GM10248 (cell line): ENCODE measurements around the gene NOP53.
"Not testable (repeated sequence)": the region's sequence is repeated elsewhere in the genome, so short reads cannot be mapped to it uniquely, and the experiment has no call there.

Source experiments
- CTCF ChIA-PET: fragments of 300-600 bp; sonication (Branson Sonifier 250); formaldehyde crosslinking; extraction: SDS; loops from one replicate; lab custom pipeline; 2021; ENCODE audit warnings: antibody characterized with exemption; lab: Yijun Ruan, JAX
- POLR2A ChIA-PET: fragments of 350-650 bp; sonication (Branson Sonifier 250); formaldehyde crosslinking; extraction: SDS; loops from one replicate; lab custom pipeline; 2020; ENCODE audit warnings: antibody characterized with exemption; lab: Yijun Ruan, JAX
- DNase-seq: peaks from one replicate; pipeline ENCODE4 v3.0.0; 2012; ENCODE audit errors: extremely low spot score
- TF ChIP-seq, protein P1 (sequence below): IDR thresholded peaks from 2 replicates; pipeline ENCODE4 v1.5.1; 2012; ENCODE audit warnings: mild to moderate bottlenecking, low read depth; ENCODE audit errors: extremely low read depth, missing control alignments, control extremely low read depth

NOP53 gene

DNA sequence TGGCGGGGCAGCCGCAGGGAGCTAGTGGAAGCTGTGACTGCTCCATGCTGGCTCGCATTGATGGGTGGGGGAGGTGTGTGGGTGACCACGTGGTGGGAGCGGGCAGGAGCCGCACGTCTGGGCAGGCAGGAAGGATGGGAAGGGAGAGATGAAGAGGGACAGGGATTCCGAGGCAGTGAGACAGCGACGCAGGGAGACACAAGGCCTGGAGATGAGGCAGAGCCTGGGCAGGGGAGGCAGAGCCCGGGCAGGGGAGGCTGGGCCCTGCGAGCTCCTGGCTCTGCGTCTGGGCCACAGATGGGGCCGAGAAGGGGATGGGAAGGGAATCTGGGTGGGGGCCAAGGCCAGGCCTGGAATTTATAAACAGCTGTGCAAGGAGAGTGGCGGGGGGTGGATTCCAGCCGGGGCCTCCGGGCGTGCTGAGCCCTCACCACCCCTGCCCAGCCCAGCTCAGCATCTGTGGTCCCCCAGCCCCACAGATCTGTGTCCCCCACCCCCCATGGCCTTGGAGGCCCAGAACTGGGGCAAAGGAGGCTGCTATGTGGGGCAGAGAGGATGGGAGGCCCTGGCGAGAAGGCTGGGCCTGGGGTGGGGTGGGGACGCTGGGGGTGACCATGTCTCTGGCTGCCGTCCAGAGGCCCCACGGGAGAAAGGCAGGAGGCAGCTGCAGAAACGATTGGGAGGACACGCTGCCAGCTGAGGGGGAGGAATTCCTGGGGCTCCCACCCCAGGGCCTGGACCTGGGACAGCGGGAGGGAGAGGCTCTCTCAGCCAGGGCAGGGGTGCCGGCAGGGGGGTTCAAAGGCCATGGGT, 26.1 kb upstream of the NOP53 start:
- ChIA-PET CTCF (interaction anchor here (1.0 kb wide), 1 partner anchor 12 kb away, joined by 4 read pairs; no protein-coding TSS in a partner anchor), POLR2A (interaction anchor here (0.7 kb wide), 1 partner anchor 23 kb away, joined by 5 read pairs; no protein-coding TSS in a partner anchor)
- DNase-seq, result no peak
- TF ChIP-seq, protein P1, sequence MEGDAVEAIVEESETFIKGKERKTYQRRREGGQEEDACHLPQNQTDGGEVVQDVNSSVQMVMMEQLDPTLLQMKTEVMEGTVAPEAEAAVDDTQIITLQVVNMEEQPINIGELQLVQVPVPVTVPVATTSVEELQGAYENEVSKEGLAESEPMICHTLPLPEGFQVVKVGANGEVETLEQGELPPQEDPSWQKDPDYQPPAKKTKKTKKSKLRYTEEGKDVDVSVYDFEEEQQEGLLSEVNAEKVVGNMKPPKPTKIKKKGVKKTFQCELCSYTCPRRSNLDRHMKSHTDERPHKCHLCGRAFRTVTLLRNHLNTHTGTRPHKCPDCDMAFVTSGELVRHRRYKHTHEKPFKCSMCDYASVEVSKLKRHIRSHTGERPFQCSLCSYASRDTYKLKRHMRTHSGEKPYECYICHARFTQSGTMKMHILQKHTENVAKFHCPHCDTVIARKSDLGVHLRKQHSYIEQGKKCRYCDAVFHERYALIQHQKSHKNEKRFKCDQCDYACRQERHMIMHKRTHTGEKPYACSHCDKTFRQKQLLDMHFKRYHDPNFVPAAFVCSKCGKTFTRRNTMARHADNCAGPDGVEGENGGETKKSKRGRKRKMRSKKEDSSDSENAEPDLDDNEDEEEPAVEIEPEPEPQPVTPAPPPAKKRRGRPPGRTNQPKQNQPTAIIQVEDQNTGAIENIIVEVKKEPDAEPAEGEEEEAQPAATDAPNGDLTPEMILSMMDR, result no peak

- POLR2A ChIA-PET, result no interaction called here
- TF ChIP-seq, protein P1, result no peak
- CTCF ChIA-PET, result no interaction called here
- DNase-seq, result no peak
These were observed 24.5 kb upstream of the NOP53 start for GRCh38 chr19:47720669-47721422.

DNA sequence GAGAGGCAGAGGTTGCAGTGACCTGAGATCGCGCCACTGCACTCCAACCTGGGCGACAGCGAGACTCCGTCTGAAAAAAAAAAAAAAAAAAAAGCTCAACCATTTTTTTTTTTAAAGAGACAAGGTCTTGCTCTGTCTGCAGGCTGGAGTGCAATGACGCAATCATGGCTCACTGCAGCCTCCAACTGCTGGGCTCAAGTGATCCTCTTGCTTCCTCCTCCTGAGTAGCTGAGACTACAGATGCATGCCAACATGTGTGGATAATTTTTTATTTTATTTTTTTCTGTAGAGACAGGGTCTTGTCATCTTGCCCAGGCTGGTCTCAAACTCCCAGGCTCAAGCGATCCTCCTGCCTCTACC, 21.8 kb upstream of the NOP53 start:
- TF ChIP-seq, protein P1, result no peak
- POLR2A ChIA-PET, result interaction anchor here (0.6 kb wide), 2 partner anchors 590 to 1423 kb away, joined by 3 read pairs; no protein-coding TSS in a partner anchor
- CTCF ChIA-PET, result interaction anchor here (1.1 to 3.9 kb wide), 4 partner anchors 10 to 24 kb away, joined by 3 to 36 read pairs (median 6); partner anchors contain the start of gene EHD2

GRCh38 chr19:47725759-47726401, 19.5 kb upstream of the NOP53 start:
- DNase-seq, result no peak
- CTCF ChIA-PET, result interaction anchor here (3.9 kb wide), 1 partner anchor 12 kb away, joined by 36 read pairs; the partner anchor contains the start of gene EHD2

More for the DNA sequence above, 21.8 kb upstream of the NOP53 start:
- DNase-seq, result no peak

DNA sequence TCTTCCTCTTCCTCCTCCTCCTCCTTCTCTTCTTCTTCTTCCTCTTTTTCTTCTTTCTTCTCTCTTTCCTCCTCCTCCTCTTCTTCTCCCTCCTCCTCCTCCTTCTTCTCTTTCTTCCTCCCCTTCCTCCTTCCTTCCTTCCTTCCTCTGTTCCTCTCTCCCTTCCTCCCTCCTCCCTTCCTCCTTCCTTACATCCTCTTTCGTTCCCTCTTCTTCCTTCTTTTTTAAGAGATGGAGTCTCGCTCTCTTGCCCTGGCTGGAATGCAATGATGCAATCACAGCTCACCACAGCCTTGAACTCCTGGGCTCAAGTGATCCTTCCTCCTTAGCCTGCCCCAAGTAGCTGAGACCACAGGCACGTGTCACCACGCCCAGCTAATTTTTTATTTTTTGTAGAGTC, 18.9 kb upstream of the NOP53 start:
- POLR2A ChIA-PET, result no interaction called here
- DNase-seq, result no peak
- CTCF ChIA-PET, result no interaction called here
- TF ChIP-seq, protein P1, result no peak

More at GRCh38 chr19:47725759-47726401, 19.5 kb upstream of the NOP53 start:
- POLR2A ChIA-PET, result no interaction called here
- TF ChIP-seq, protein P1, result no peak

DNA sequence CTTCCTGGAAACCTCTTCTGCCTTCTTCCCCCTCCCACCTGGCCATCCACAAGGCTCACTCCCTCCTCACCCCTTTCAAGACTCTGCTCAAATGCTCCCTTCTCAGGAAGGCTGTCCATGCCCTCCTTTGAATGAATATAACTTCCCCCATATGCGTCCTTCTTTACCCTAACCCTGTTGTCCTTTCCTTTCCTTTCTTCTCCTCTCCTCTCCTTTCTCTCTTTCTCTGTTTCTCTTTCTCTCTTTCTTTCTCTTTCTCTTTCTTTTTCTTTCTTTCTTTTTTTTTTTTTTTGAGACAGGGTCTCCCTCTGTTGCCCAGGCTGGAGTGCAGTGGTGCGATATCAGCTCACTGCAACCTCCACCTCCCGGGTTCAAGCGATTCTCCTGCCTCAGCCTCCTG, 17.1 kb upstream of the NOP53 start:
- DNase-seq, POLR2A ChIA-PET: not testable (repeated sequence)
- CTCF ChIA-PET, result interaction anchor here (1.2 kb wide), 1 partner anchor 135 kb away, joined by 3 read pairs; no protein-coding TSS in a partner anchor
